HCT116 (cell line): ENCODE results near the gene ZRANB1. TPM values are rescaled to one million over a fixed set of nuclear protein-coding genes. Genes with fewer than 3 reads are reported as not detected.

ENCODE experiments used
- ATAC-seq: fragments of 200-7000 bp; cut with Tn5 transposase; 2 replicates; pipeline ENCODE4 v1.9.1; 2020; ENCODE audit warnings: mild to moderate bottlenecking, moderate library complexity
- BruUV-seq: library from RNA; stranded (reverse); fragments of 400-500 nt; replicated peaks from 2 replicates; lab custom pipeline; 2021; lab: Mats Ljungman, UMichigan
- CTCF ChIA-PET: fragments of 300-600 bp; sonication (Branson Sonifier 250); formaldehyde crosslinking; loops from one replicate; lab custom pipeline; 2021; ENCODE audit warnings: antibody characterized with exemption; lab: Charles Lee
- POLR2A ChIA-PET: fragments of 300-600, 350-600 bp; sonication (Branson Sonifier 250); formaldehyde crosslinking; loops from one replicate; lab custom pipeline; 2021; ENCODE audit warnings: antibody characterized with exemption; lab: Charles Lee
- RAD21 ChIA-PET, 2 experiments: fragments of 300-600 bp; sonication (Branson Sonifier 250); formaldehyde crosslinking; loops; one replicate each; lab custom pipeline; 2023; ENCODE audit warnings: low total read pairs in 2 of 2; ENCODE audit not compliant: uncharacterized antibody in 2 of 2, unreplicated experiment in 2 of 2, low non-redundant PET in 1 of 2; lab: Charles Lee
- DNase-seq: peaks from one replicate; pipeline ENCODE4 v3.0.0-alpha.2; 2010; ENCODE audit warnings: low read depth, low spot score
- H2AFZ ChIP-seq: fragments of 200-600 bp; shearing (Covaris generic), sonication (generic); 2 replicates; pipeline ENCODE4 v1.6.1; 2017; ENCODE audit warnings: low read depth, mixed run types, mixed read lengths, antibody characterized with exemption, low read length; ENCODE audit not compliant: poor library complexity, severe bottlenecking
- H3K27ac ChIP-seq: 2 replicates; pipeline ENCODE4 v1.5.1; 2012; ENCODE audit warnings: low read depth, low read length
- H3K27me3 ChIP-seq: fragments of 200-600 bp; sonication (generic); 2 replicates; pipeline ENCODE4 v1.6.1; 2016; ENCODE audit warnings: mixed run types, low read length, mixed read lengths; ENCODE audit not compliant: insufficient read depth
- H3K36me3 ChIP-seq, 2 experiments: fragments of 200-500 bp in 1 of 2; fragments of 200-600 bp in 1 of 2; sonication (Bioruptor generic) in 1 of 2; sonication (generic) in 1 of 2; 2 replicates each; pipeline versions ENCODE4 v1.5.1 to v1.6.1; 2014 to 2016; ENCODE audit warnings: low read length in 2 of 2, inconsistent platforms in 1 of 2, mixed read lengths in 1 of 2, mixed run types in 1 of 2; ENCODE audit not compliant: insufficient read depth in 2 of 2, control insufficient read depth in 1 of 2
- H3K4me1 ChIP-seq, 2 experiments: fragments of 200-600 bp in 1 of 2; sonication (generic) in 1 of 2; 2 replicates each; pipeline versions ENCODE4 v1.5.1 to v1.6.1; 2012 to 2017; ENCODE audit warnings: low read length in 2 of 2, inconsistent platforms in 1 of 2, mild to moderate bottlenecking in 1 of 2, mixed read lengths in 1 of 2, mixed run types in 1 of 2, moderate library complexity in 1 of 2; ENCODE audit not compliant: insufficient read depth in 2 of 2, control insufficient read depth in 1 of 2
- H3K4me2 ChIP-seq: fragments of 200-600 bp; sonication (generic); 2 replicates; pipeline ENCODE4 v1.6.1; 2017; ENCODE audit warnings: mixed run types, low read length, mixed read lengths
- H3K4me3 ChIP-seq, 2 experiments: fragments of 200-600 bp in 1 of 2; sonication (generic) in 1 of 2; replicated peaks in 1 of 2; 2 replicates each; pipeline ENCODE4 v1.5.1; 2011 to 2016; ENCODE audit warnings: low read length in 2 of 2, control low read depth in 1 of 2, low read depth in 1 of 2, mild to moderate bottlenecking in 1 of 2, mixed read lengths in 1 of 2, mixed run types in 1 of 2
- H3K79me2 ChIP-seq: fragments of 200-600 bp; sonication (generic); 2 replicates; pipeline ENCODE4 v1.6.1; 2017; ENCODE audit warnings: mild to moderate bottlenecking, mixed run types, low read length, moderate library complexity, mixed read lengths; ENCODE audit not compliant: insufficient read depth
- H3K9ac ChIP-seq: fragments of 200-600 bp; sonication (generic); 2 replicates; pipeline ENCODE4 v1.6.1; 2016; ENCODE audit warnings: low read length, mixed read lengths
- H3K9me2 ChIP-seq: fragments of 200-600 bp; sonication (generic), shearing (Covaris generic); 2 replicates; pipeline ENCODE4 v1.6.1; 2017; ENCODE audit warnings: mixed run types, mild to moderate bottlenecking, moderate library complexity; ENCODE audit not compliant: insufficient read depth
- H3K9me3 ChIP-seq, 2 experiments: fragments of 200-500 bp in 1 of 2; fragments of 200-600 bp in 1 of 2; sonication (Bioruptor generic) in 1 of 2; sonication (generic) in 1 of 2; 2 replicates each; pipeline ENCODE4 v1.6.1; 2014 to 2017; ENCODE audit warnings: low read length in 2 of 2, mixed read lengths in 2 of 2, inconsistent platforms in 1 of 2, low read depth in 1 of 2, mild to moderate bottlenecking in 1 of 2, mixed run types in 1 of 2, moderate library complexity in 1 of 2; ENCODE audit not compliant: control insufficient read depth in 1 of 2, insufficient read depth in 1 of 2
- H4K20me1 ChIP-seq: fragments of 200-600 bp; sonication (generic), shearing (Covaris generic); 2 replicates; pipeline ENCODE4 v1.6.1; 2017; ENCODE audit warnings: mixed run types, mild to moderate bottlenecking, moderate library complexity; ENCODE audit not compliant: insufficient read depth
- CBX3 ChIP-seq: IDR thresholded peaks from 2 replicates; pipeline ENCODE4 v1.6.1; 2012; ENCODE audit warnings: low read depth
- CEBPB ChIP-seq: IDR thresholded peaks from 2 replicates; pipeline ENCODE4 v1.6.1; 2012; ENCODE audit warnings: low read depth
- ELF1 ChIP-seq: IDR thresholded peaks from 2 replicates; pipeline ENCODE4 v1.6.1; 2012; ENCODE audit warnings: low read depth, borderline replicate concordance
- EZH2 ChIP-seq: fragments of 200-600 bp; sonication (generic); IDR thresholded peaks from 2 replicates; pipeline ENCODE4 v1.6.1; 2017; ENCODE audit warnings: antibody characterized with exemption, mixed run types
- EZH2phosphoT487 ChIP-seq: fragments of 200-600 bp; IDR thresholded peaks from 2 replicates; pipeline ENCODE4 v1.6.1; 2018; ENCODE audit warnings: antibody characterized with exemption, borderline replicate concordance
- FOSL1 ChIP-seq: IDR thresholded peaks from 2 replicates; pipeline ENCODE4 v1.6.1; 2012; ENCODE audit warnings: low read depth
- POLR2AphosphoS5 ChIP-seq: IDR thresholded peaks from 2 replicates; pipeline ENCODE4 v1.6.1; 2011; ENCODE audit warnings: mild to moderate bottlenecking, low read depth, low read length, moderate library complexity
- RAD21 ChIP-seq: IDR thresholded peaks from 2 replicates; pipeline ENCODE4 v1.6.1; 2012; ENCODE audit warnings: low read depth, mild to moderate bottlenecking
- SIN3A ChIP-seq: IDR thresholded peaks from 2 replicates; pipeline ENCODE4 v1.6.1; 2012; ENCODE audit warnings: low read depth
- SP1 ChIP-seq: IDR thresholded peaks from 2 replicates; pipeline ENCODE4 v1.6.1; 2012; ENCODE audit warnings: low read depth
- SRF ChIP-seq: IDR thresholded peaks from 2 replicates; pipeline ENCODE4 v1.6.1; 2012; ENCODE audit warnings: low read depth
- TCF7L2 ChIP-seq: IDR thresholded peaks from 2 replicates; pipeline ENCODE4 v1.7.0; 2011; ENCODE audit warnings: borderline replicate concordance, inconsistent platforms; ENCODE audit not compliant: insufficient read depth, insufficient read length; ENCODE audit errors: extremely low read depth
- YY1 ChIP-seq: IDR thresholded peaks from 2 replicates; pipeline ENCODE4 v1.6.1; 2011; ENCODE audit warnings: low read length, low read depth, moderate library complexity, mild to moderate bottlenecking; ENCODE audit not compliant: insufficient replicate concordance; ENCODE audit errors: extremely low read depth
- ZFX ChIP-seq: fragments of 450-650 bp; IDR thresholded peaks from 2 replicates; pipeline ENCODE4 v1.6.1; 2017
- intact Hi-C: fragments of 100-400 bp; cut with micrococcal nuclease; formaldehyde crosslinking; loops from 2 replicates; pipeline ENCODE4 v1.10.0; 2022
- total RNA-seq: library from RNA; stranded (reverse); gene quantifications from one replicate; pipeline ENCODE4 v1.2.1, GENCODE V29; 2021; ENCODE audit not compliant: unreplicated experiment
- TF ChIP-seq, protein P1 (sequence below): IDR thresholded peaks from 2 replicates; pipeline ENCODE4 v1.6.1; 2011; ENCODE audit warnings: mild to moderate bottlenecking, low read length, moderate library complexity; ENCODE audit not compliant: insufficient replicate concordance; ENCODE audit errors: extremely low read depth
- TF ChIP-seq, protein P2 (sequence below): IDR thresholded peaks from 2 replicates; pipeline ENCODE4 v1.6.1; 2012; ENCODE audit warnings: low read depth
- TF ChIP-seq, protein P3 (sequence below), 3 experiments: fragments of 200-600 bp in 1 of 3; sonication (generic) in 1 of 3; IDR thresholded peaks in 2 of 3; conservative IDR thresholded peaks in 1 of 3; 2 replicates each; pipeline ENCODE4 v1.5.1; 2012 to 2017; ENCODE audit warnings: low read depth in 2 of 3, low read length in 2 of 3, antibody characterized with exemption in 1 of 3, borderline replicate concordance in 1 of 3, control low read depth in 1 of 3, mild to moderate bottlenecking in 1 of 3, mixed read lengths in 1 of 3, mixed run types in 1 of 3, moderate library complexity in 1 of 3; ENCODE audit not compliant: insufficient read depth in 1 of 3
- TF ChIP-seq, protein P4 (sequence below): IDR thresholded peaks from 2 replicates; pipeline ENCODE4 v1.6.1; 2012
- TF ChIP-seq, protein P5 (sequence below): IDR thresholded peaks from 2 replicates; pipeline ENCODE4 v1.6.1; 2012

ZRANB1 gene
- total RNA-seq, 1 experiment from 2014 or later, result 23.9 TPM

DNA sequence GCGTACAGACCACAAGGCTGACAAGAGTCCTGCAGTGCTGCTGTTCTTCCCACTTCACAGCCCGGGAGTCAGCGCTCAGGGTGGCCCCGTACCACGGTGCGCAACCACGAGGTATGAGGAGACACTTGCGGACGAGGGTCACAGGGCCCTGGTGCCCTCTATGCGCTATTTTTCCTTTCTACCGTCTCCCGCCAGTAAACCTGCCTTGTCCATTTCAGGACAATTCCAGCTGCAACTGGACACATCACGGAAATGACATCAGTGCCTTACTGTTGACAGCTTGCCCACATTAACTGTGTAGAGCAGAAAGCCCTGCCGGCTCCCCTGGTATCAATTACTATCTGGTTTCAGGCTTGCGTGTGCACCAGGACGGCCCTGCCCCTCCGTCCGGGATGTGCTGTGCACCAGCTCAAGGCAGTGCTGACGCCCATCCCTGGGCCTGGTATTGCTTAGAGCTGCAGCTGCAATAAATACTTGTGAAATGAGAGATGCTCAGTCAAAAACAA lies 65.1 kb downstream of the ZRANB1 start:
- intact Hi-C loops, result no loop called here
- H3K27ac ChIP-seq, result no peak overlapping the region
- peaks cover 14% of the 10 kb centered on the region; the same call in 1 of the 2 replicates for H4K20me1 ChIP-seq
- no peak overlapping the region for H3K4me2 ChIP-seq
- TF ChIP-seq, protein P1, sequence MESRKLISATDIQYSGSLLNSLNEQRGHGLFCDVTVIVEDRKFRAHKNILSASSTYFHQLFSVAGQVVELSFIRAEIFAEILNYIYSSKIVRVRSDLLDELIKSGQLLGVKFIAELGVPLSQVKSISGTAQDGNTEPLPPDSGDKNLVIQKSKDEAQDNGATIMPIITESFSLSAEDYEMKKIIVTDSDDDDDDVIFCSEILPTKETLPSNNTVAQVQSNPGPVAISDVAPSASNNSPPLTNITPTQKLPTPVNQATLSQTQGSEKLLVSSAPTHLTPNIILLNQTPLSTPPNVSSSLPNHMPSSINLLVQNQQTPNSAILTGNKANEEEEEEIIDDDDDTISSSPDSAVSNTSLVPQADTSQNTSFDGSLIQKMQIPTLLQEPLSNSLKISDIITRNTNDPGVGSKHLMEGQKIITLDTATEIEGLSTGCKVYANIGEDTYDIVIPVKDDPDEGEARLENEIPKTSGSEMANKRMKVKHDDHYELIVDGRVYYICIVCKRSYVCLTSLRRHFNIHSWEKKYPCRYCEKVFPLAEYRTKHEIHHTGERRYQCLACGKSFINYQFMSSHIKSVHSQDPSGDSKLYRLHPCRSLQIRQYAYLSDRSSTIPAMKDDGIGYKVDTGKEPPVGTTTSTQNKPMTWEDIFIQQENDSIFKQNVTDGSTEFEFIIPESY, result no peak
- no peak for TF ChIP-seq YY1
- TF ChIP-seq, protein P2, sequence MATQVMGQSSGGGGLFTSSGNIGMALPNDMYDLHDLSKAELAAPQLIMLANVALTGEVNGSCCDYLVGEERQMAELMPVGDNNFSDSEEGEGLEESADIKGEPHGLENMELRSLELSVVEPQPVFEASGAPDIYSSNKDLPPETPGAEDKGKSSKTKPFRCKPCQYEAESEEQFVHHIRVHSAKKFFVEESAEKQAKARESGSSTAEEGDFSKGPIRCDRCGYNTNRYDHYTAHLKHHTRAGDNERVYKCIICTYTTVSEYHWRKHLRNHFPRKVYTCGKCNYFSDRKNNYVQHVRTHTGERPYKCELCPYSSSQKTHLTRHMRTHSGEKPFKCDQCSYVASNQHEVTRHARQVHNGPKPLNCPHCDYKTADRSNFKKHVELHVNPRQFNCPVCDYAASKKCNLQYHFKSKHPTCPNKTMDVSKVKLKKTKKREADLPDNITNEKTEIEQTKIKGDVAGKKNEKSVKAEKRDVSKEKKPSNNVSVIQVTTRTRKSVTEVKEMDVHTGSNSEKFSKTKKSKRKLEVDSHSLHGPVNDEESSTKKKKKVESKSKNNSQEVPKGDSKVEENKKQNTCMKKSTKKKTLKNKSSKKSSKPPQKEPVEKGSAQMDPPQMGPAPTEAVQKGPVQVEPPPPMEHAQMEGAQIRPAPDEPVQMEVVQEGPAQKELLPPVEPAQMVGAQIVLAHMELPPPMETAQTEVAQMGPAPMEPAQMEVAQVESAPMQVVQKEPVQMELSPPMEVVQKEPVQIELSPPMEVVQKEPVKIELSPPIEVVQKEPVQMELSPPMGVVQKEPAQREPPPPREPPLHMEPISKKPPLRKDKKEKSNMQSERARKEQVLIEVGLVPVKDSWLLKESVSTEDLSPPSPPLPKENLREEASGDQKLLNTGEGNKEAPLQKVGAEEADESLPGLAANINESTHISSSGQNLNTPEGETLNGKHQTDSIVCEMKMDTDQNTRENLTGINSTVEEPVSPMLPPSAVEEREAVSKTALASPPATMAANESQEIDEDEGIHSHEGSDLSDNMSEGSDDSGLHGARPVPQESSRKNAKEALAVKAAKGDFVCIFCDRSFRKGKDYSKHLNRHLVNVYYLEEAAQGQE, result no peak
- TF ChIP-seq SP1, result no peak
- no peak for TF ChIP-seq RAD21
- TF ChIP-seq FOSL1, result no peak
- TF ChIP-seq EZH2, result no peak
- TF ChIP-seq, protein P3, sequence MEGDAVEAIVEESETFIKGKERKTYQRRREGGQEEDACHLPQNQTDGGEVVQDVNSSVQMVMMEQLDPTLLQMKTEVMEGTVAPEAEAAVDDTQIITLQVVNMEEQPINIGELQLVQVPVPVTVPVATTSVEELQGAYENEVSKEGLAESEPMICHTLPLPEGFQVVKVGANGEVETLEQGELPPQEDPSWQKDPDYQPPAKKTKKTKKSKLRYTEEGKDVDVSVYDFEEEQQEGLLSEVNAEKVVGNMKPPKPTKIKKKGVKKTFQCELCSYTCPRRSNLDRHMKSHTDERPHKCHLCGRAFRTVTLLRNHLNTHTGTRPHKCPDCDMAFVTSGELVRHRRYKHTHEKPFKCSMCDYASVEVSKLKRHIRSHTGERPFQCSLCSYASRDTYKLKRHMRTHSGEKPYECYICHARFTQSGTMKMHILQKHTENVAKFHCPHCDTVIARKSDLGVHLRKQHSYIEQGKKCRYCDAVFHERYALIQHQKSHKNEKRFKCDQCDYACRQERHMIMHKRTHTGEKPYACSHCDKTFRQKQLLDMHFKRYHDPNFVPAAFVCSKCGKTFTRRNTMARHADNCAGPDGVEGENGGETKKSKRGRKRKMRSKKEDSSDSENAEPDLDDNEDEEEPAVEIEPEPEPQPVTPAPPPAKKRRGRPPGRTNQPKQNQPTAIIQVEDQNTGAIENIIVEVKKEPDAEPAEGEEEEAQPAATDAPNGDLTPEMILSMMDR (IDR thresholded peaks at IDR 0.05 in 2 of 3, conservative IDR thresholded peaks at IDR 0.05 in 1 of 3; ENCODE audit: borderline replicate concordance in 1 of 3, insufficient read depth in 1 of 3, low read depth in 2 of 3, low read length in 2 of 3), result no peak
- TF ChIP-seq, protein P4, sequence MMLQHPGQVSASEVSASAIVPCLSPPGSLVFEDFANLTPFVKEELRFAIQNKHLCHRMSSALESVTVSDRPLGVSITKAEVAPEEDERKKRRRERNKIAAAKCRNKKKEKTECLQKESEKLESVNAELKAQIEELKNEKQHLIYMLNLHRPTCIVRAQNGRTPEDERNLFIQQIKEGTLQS, result no peak
- TF ChIP-seq TCF7L2, result no peak
- TF ChIP-seq POLR2AphosphoS5, result no peak
- TF ChIP-seq, protein P5, sequence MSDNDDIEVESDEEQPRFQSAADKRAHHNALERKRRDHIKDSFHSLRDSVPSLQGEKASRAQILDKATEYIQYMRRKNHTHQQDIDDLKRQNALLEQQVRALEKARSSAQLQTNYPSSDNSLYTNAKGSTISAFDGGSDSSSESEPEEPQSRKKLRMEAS, result no peak
- no peak for TF ChIP-seq CEBPB
- TF ChIP-seq CBX3, result no peak
- TF ChIP-seq ELF1, result no peak
- no peak for TF ChIP-seq SIN3A
- no peak for TF ChIP-seq ZFX
- TF ChIP-seq EZH2phosphoT487, result no peak
- no peak for TF ChIP-seq SRF
- TF ChIP-seq, all 23 proteins: peak for 0
- Histone ChIP-seq H3K36me3 (peaks cover 6 to 10% of the 10 kb centered on the region in 2 experiments; a peak in 2 of 4 replicates), H3K79me2 (peaks cover 66% of the 10 kb centered on the region; the same call in 1 of the 2 replicates), H3K9me2 (no peaks in the 10 kb centered on the region), H3K4me3 (no peak overlapping the region), H3K9ac (no peak overlapping the region), H3K4me1 (0 out of 4 replicates have a peak, but pooled peaks cover 0 to 4% of the 10 kb centered on the region in 2 experiments), H3K27me3 (no peaks in the 10 kb centered on the region), H3K9me3 (no peaks in the 10 kb centered on the region), H2AFZ (no peak overlapping the region)
- CTCF ChIA-PET, result no interaction called here
- RAD21 ChIA-PET, result interaction anchor here in 1 of 2 experiments (0.6 kb wide), 1 partner anchor 264 kb away, joined by 3 read pairs; no protein-coding TSS in a partner anchor
- no peak for ATAC-seq
- POLR2A ChIA-PET, result interaction anchor here (1.5 kb wide), 1 partner anchor 28 kb away, joined by 3 read pairs; no protein-coding TSS in a partner anchor
- BruUV-seq, result no TSS peak
- no peak for DNase-seq
